HK-2 (cell line): Measurements from ENCODE around the gene FOXK1.
"Not testable (repeated sequence)": the region's sequence is repeated elsewhere in the genome, so short reads cannot be mapped to it uniquely, and the experiment has no call there.

Experiments used
- DNase-seq: peaks from one replicate; pipeline ENCODE4 v3.0.0-alpha.2; 2018; ENCODE audit not compliant: unreplicated experiment

The FOXK1 gene

DNA sequence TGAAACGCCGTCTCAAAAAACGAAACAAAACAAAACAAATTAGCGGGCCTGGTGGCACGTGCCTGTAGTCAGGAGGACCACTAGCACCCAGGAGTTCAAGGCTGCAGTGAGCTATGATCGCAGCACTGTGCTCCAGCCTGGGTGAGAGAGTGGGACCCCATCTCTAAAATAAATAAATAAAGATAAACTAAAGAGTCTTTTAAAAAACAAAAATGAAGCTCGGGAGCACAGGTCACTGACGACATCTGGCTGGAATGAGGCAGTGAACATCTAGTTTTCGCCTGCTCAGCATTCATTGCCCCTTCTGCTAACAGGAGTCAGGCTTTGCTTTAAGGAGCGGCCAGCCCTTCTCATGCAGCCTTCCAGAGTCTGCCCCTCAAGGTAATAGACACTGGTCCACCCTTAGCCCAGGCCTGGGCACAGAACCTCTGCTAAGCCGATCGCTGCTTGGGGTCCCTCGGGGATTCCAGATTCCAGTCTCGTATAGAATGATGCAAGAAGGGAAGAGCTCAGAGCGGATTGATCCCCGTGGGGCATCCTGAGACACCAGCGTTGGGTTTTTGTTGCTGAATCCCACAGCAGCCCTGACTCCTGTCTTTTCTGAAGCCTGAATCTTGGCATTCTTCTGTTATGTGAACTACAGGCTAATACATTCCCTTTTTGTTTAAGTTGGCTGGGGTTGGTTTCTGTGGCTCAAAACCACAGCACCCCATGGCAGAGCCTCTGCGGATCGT, 14.2 kb upstream of the FOXK1 start:
- no peak for DNase-seq

DNA sequence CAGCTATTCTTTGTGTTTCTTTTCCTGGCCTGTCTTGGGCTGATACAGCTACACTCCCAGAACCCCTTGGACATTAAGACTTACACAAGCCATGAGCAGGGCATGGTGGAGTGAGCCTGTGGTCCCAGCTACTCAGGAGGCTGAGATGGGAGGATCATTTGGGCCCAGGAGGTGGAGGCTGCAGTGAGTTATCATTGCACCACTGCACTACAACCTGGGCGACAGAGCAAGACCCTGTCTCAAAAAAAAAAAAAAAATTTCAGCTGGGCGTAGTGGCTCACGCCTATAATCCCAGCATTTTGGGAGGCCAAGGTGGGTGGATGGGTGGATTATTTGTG, 13.6 kb upstream of the FOXK1 start:
- DNase-seq, result no peak

DNA sequence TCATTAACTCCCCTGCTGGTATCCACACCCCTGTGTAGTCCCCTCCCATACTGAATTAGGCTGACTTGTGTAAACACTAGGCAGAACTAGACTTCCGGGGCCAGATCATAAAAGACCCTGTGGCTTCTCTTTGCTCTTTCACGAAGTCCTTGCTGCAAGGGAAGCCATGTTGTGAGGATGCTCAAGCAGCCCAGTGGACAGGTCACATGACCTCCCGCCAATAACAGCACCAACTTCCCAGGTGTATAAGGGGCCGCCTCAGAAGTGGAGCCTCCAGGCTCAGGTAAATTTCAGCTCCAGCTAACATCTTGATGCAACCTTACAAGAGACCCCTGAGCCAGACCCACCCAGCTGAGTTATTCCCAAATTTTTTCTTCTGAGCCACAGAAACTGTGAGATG, 11.3 kb upstream of the FOXK1 start:
- DNase-seq, result no peak

DNA sequence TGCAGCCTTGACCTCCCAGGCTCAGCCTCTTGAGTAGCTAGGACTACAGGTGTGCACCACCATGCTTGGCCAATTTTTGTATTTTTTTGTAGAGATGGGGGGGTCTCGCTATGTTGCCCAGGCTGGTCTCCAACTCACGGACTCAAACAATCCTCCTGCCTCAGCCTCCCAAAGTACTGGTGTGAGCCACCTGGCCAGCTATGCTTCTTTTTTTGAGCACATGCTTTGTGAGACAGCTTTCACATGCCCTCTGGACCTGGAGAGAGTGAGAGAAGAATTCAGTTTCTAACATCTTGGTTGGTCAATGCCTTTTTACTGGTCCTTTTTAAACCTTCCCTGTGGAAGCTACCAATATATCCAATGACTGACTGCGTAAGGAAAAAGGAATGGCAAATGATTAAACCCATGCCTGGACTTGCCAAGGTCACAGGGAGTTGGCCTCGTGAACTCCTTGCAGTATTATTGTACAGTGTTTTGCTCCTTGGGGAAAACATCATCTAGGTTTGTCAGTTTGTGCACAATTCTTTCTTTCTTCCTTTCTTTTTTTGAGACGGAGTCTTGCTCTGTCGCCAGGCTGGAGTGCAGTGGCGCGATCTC, 6.2 kb upstream of the FOXK1 start:
- DNase-seq, result no peak

DNA sequence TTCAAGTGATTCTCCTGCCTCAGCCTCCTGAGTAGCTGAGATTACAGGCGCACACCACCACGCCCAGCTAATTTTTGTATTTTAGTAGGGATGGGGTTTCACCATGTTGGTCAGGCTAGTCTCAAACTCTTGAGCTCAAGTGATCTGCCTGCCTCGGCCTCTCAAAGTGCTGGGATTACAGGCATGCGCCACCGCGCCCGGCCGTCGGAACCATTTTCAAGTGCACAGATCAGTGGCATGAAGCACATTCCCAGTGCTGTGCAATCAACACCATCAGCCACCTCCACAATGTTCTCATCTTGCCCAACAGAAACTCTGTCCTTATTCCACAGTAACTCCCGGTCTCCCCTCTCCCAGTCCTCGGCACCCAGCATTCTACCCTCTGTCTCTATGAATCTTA, 4.6 kb upstream of the FOXK1 start:
- not testable (repeated sequence) for DNase-seq

- DNase-seq, result no peak
These were observed 760 bp upstream of the FOXK1 start for GRCh38 chr7:4681218-4681851.

DNA sequence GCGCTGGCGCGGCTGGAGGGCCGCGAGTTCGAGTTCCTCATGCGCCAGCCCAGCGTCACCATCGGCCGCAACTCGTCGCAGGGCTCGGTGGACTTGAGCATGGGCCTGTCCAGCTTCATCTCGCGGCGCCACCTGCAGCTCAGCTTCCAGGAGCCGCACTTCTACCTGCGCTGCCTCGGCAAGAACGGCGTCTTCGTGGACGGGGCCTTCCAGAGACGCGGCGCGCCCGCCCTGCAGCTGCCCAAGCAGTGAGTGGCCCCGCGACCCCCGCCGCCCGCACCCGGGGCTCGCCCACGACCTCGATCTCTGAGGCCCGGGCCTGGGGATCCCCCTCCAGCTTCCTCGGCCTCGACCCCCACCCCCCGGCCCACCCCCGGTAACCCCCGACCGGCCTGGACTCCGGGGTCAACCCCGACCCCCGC, 537 bp downstream of the FOXK1 start:
- DNase-seq, result peak; percentile 52

GRCh38 chr7:4683043-4683883, 1.2 kb downstream of the FOXK1 start:
- DNase-seq, result peak; percentile 24

DNA sequence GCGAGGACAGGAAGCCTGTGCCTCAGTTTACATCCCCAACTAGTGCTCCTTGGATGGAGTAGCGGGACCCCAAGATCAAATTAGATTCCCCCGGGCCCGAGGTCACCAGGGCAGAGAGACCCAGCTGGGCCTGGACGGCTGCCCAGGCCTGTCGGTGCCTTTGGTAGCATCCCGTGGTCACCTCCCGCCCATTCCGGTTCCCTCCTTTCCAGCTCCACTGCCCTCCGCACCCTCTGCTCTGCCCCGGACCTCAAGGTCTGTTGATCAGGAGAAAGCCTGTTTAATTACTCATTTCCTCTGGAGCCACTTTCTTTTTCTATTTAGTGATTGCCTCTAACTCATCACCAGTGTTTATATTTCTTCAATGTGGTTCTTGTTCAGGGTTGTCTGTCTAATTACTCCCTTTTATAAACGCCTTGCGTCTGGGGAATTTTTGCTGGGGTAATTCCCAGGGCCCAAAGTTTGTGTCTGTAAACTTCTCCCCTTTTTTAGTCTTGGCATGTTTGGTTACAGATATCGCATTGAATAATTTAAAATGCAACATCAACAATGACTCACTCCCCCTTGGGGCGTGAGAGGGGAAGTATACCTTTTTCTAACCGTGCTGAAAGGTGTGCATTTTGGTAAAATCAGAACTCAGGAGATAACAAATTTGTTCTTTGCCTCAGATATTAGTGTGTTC, 1.9 kb downstream of the FOXK1 start:
- peak; percentile 70 for DNase-seq

GRCh38 chr7:4684846-4685245, 2.8 kb downstream of the FOXK1 start:
- DNase-seq, result no peak

DNA sequence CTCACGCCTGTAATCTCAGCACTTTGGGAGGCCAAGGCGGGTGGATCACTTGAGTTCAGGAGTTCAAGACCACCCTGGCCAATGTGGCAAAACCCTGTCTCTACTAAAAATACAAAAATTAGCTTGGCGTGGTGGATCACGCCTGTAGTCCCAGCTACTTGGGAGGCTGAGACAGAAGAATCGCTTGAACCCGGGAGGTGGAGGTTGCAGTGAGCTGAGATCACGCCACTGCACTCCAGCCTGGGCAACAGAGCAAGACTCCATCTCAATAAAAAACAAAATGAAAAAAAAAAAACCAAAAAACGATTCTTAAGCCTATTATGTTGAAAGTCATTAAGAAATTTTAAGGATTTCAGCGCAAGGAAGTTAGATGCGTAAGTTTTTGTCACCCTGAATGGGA, 3.6 kb downstream of the FOXK1 start:
- DNase-seq, result not testable (repeated sequence)

- DNase-seq, result no peak
These were observed 5.9 kb downstream of the FOXK1 start for GRCh38 chr7:4687956-4688355.

GRCh38 chr7:4689151-4689550, 7.1 kb downstream of the FOXK1 start:
- no peak for DNase-seq

GRCh38 chr7:4689668-4690067, 7.6 kb downstream of the FOXK1 start:
- DNase-seq, result peak; percentile 30

- DNase-seq, result no peak
These were observed 9.1 kb downstream of the FOXK1 start for GRCh38 chr7:4690953-4691856.

DNA sequence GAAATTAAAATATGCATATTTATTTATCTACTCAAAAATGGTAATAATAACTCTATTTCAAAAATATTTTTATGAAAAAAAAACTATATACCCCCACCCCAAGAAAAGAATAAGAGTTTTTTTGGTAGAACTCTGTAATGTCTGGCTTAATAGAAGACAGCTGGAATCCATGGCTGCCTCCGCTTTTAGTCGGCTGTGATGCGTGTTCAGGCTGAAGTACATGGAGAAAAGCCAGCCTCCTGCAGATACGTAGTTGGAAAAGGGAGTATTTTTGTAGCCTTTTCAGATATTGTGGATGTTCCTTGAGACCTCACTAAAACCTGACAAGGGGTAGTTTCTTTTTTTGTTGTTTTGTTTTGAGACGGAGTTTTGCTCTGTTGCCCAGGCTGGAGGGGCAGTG, 10.0 kb downstream of the FOXK1 start:
- no peak for DNase-seq

DNA sequence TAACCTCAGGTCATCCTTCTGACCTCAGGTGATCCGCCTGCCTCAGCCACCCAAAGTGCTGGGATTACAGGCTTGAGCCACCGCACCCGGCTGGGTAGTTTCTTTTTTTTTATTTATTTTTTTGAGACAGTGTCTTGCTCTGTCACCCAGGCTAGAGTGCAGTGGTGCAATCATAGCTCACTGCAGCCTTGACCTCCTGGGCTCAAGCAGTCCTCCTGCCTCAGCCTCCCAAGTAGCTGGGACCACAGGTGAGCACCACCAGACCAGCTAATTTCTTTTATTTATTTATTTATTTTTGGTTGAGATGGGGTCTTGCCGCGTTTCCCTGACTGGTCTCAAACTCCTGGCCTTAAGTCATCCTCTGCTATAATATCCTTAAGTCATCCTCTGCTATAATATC, 10.5 kb downstream of the FOXK1 start:
- not testable (repeated sequence) for DNase-seq

GRCh38 chr7:4693152-4693551, 11.1 kb downstream of the FOXK1 start:
- no peak for DNase-seq

GRCh38 chr7:4693749-4694148, 11.7 kb downstream of the FOXK1 start:
- no peak for DNase-seq

- DNase-seq, result no peak
These were observed 12.2 kb downstream of the FOXK1 start for GRCh38 chr7:4694305-4694704.
